ENCODE data around the gene OTOS.

The OTOS gene

DNA sequence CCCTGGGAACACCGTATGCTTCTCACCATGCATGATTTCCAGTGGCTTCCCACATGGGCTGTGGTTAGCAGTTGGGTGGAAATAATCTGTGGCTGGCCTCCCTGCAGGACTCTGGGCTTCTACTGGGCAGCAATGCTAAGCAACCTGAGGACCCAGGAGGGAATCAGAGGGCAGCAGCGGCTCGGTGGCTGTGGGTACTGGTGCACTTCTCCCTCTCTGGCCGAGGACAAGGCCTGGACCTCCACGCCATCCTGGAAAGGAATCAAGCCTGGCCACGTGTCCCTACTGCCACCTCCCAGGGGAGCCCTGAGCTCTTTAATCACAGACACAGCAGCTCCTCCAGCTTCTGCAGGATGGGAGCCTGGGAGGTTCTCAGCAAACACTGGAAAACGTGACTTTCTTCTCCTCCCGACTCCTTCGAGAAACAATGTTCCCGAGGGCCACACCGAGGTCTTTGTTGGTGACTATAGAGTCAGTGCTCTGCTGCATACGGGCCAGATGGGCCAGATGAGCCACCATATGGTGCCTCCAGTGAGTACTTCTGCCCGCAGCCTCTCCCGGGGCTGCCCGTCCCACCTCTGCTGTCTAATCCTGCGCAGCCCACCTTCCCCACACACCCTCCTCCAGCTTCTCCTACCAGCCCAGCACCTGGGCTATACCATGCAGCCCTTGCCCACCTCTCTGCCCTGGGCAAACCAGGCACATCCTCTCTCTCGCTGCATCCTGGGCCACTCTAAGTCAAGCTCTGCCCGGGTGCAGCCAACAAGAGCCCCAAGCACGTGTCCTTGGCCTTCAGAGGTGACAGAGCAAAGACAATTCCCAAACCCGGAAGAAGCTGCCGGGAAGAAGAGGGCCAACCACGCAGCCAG is 42.8 kb upstream of the OTOS start:
- H3K9me3 ChIP-seq (ENCODE audit: control insufficient read depth, insufficient read depth, low read length): no peaks in the 10 kb centered on the region
- H3K4me1 ChIP-seq (ENCODE audit: control insufficient read depth, low read length): no peaks in the 10 kb centered on the region
- H3K79me2 ChIP-seq (ENCODE audit: control insufficient read depth, low read length): no peaks in the 10 kb centered on the region
- H3K27ac ChIP-seq (ENCODE audit: low read depth, low read length): no peak overlapping the region
- H4K20me1 ChIP-seq (ENCODE audit: control insufficient read depth, insufficient read depth, low read depth, low read length): no peaks in the 10 kb centered on the region
- no peaks in the 10 kb centered on the region for H3F3A ChIP-seq (ENCODE audit: control insufficient read depth, insufficient read depth)
- H3K27me3 ChIP-seq (ENCODE audit: control insufficient read depth, low read length): no peaks in the 10 kb centered on the region
- no peak for TF ChIP-seq EZH2phosphoT487 (IDR thresholded peaks at IDR 0.05; ENCODE audit: borderline replicate concordance, low read length)
- TF ChIP-seq, protein P1, sequence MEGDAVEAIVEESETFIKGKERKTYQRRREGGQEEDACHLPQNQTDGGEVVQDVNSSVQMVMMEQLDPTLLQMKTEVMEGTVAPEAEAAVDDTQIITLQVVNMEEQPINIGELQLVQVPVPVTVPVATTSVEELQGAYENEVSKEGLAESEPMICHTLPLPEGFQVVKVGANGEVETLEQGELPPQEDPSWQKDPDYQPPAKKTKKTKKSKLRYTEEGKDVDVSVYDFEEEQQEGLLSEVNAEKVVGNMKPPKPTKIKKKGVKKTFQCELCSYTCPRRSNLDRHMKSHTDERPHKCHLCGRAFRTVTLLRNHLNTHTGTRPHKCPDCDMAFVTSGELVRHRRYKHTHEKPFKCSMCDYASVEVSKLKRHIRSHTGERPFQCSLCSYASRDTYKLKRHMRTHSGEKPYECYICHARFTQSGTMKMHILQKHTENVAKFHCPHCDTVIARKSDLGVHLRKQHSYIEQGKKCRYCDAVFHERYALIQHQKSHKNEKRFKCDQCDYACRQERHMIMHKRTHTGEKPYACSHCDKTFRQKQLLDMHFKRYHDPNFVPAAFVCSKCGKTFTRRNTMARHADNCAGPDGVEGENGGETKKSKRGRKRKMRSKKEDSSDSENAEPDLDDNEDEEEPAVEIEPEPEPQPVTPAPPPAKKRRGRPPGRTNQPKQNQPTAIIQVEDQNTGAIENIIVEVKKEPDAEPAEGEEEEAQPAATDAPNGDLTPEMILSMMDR (IDR thresholded peaks at IDR 0.05; ENCODE audit: low read depth, low read length, poor library complexity, severe bottlenecking): no peak
- H3K4me3 ChIP-seq (ENCODE audit: low read length): no peak overlapping the region
- no peaks in the 10 kb centered on the region for H3K36me3 ChIP-seq (ENCODE audit: control insufficient read depth, low read length)
- no peaks in the 10 kb centered on the region for H3K9me2 ChIP-seq (replicated peaks; ENCODE audit: control insufficient read depth, low read length)
- H3K4me2 ChIP-seq (ENCODE audit: low read length): no peak overlapping the region

DNA sequence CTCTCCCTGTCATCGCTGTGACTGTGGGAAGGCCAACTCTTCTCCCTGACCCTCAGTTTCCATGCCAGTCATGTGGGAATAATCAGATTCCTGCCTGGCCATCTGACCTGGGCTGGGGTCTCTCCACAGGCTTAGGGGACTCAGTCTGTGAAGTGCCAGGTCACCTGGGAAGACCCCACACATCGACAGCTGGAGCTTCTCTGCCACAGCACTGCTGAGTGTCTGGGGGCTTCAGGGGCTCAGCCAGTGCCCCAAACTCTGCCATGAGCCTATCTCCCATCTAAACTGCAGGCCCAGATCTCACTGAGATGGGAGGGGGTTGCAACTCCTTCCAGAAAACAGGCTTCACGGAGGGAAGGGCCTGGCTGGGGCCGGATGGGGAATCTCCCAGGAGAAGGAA is 42.0 kb upstream of the OTOS start:
- H4K20me1 ChIP-seq (ENCODE audit: control insufficient read depth, insufficient read depth, low read depth, low read length): no peaks in the 10 kb centered on the region
- no peak overlapping the region for H3K4me3 ChIP-seq (ENCODE audit: low read length)
- H3K9me3 ChIP-seq (ENCODE audit: control insufficient read depth, insufficient read depth, low read length): no peaks in the 10 kb centered on the region
- H3K27ac ChIP-seq (ENCODE audit: low read depth, low read length): no peak overlapping the region
- no peaks in the 10 kb centered on the region for H3K79me2 ChIP-seq (ENCODE audit: control insufficient read depth, low read length)
- no peak overlapping the region for H3K4me2 ChIP-seq (ENCODE audit: low read length)
- no peaks in the 10 kb centered on the region for H3F3A ChIP-seq (ENCODE audit: control insufficient read depth, insufficient read depth)
- H3K9me2 ChIP-seq (replicated peaks; ENCODE audit: control insufficient read depth, low read length): no peaks in the 10 kb centered on the region
- H3K36me3 ChIP-seq (ENCODE audit: control insufficient read depth, low read length): no peaks in the 10 kb centered on the region
- H3K4me1 ChIP-seq (ENCODE audit: control insufficient read depth, low read length): no peaks in the 10 kb centered on the region
- no peaks in the 10 kb centered on the region; the same call in 1 of the 2 replicates for H3K27me3 ChIP-seq (ENCODE audit: control insufficient read depth, low read length)
- TF ChIP-seq, protein P1 (IDR thresholded peaks at IDR 0.05; ENCODE audit: low read depth, low read length, poor library complexity, severe bottlenecking): no peak
- TF ChIP-seq EZH2phosphoT487 (IDR thresholded peaks at IDR 0.05; ENCODE audit: borderline replicate concordance, low read length): no peak

DNA sequence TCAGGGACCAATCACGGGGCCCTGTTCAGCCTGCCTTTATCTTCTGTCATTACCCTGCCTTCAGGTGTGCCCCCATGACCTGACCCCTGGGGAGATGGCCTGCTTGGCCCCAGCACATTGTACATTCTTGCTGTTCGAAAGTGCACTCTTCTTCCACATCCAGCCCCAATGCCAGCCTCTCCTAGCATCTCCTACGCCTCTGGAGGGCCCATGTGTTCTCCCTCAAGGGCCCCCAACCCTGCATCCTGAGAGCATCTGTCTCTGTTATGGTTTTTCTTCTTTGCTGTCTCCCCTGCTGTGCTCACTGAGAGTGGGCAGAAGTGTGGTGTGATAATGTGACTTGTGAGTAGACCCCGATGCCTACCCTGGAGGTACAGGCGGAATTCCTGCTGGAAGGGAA is 41.5 kb upstream of the OTOS start:
- Histone ChIP-seq H3K27ac (ENCODE audit: low read depth, low read length) (no peak overlapping the region), H3K27me3 (ENCODE audit: control insufficient read depth, low read length) (no peaks in the 10 kb centered on the region; the same call in 1 of the 2 replicates), H3K9me2 (replicated peaks; ENCODE audit: control insufficient read depth, low read length) (no peaks in the 10 kb centered on the region), H4K20me1 (ENCODE audit: control insufficient read depth, insufficient read depth, low read depth, low read length) (no peaks in the 10 kb centered on the region), H3F3A (ENCODE audit: control insufficient read depth, insufficient read depth) (no peaks in the 10 kb centered on the region), H3K4me1 (ENCODE audit: control insufficient read depth, low read length) (no peaks in the 10 kb centered on the region), H3K4me3 (ENCODE audit: low read length) (no peak overlapping the region), H3K9me3 (ENCODE audit: control insufficient read depth, insufficient read depth, low read length) (no peaks in the 10 kb centered on the region), H3K36me3 (ENCODE audit: control insufficient read depth, low read length) (no peaks in the 10 kb centered on the region), H3K4me2 (ENCODE audit: low read length) (no peak overlapping the region), H3K79me2 (ENCODE audit: control insufficient read depth, low read length) (no peaks in the 10 kb centered on the region)
- TF ChIP-seq EZH2phosphoT487 (IDR thresholded peaks at IDR 0.05; ENCODE audit: borderline replicate concordance, low read length): no peak
- TF ChIP-seq, protein P1 (IDR thresholded peaks at IDR 0.05; ENCODE audit: low read depth, low read length, poor library complexity, severe bottlenecking): no peak
